Head of caudate nucleus (tissue), 42 donors: ENCODE measurements around the gene RBKS.

ENCODE experiments used
- DNase-seq, 42 donors: peaks; one replicate each; pipeline versions ENCODE4 v3.0.0 to v3.0.0-alpha.2; 2020 to 2021; ENCODE audit warnings: mixed read lengths in 7 of 42
- intact Hi-C: fragments of 100-400 bp; cut with DNase I; formaldehyde crosslinking; loops from one replicate; pipeline ENCODE4 v1.15.0; 2022

The RBKS gene

GRCh38 chr2:27890146-27890923 lies at the start of gene RBKS, which contains the start of gene BABAM2:
Gene RBKS (minus strand): TSS chr2:27890387. CDS start chr2:27890345, 42 bp downstream.
Gene BABAM2 (plus strand): TSS chr2:27890729. CDS start chr2:27894557, 3,828 bp downstream.
- intact Hi-C loops: loop anchor here (2.0 kb wide), 1 partner anchor 500 kb away; no protein-coding TSS in a partner anchor
- DNase-seq: peak; percentile 61 to 91 (median 83)

GRCh38 chr2:27935026-27935425 lies 44.8 kb upstream of the RBKS start:
- no peak for DNase-seq
- intact Hi-C loops: no loop called here

GRCh38 chr2:27932396-27932795 lies 42.2 kb upstream of the RBKS start:
- intact Hi-C loops: no loop called here
- DNase-seq: no peak

- intact Hi-C loops: no loop called here
These were observed 41.3 kb upstream of the RBKS start for GRCh38 chr2:27931361-27931950.

DNA sequence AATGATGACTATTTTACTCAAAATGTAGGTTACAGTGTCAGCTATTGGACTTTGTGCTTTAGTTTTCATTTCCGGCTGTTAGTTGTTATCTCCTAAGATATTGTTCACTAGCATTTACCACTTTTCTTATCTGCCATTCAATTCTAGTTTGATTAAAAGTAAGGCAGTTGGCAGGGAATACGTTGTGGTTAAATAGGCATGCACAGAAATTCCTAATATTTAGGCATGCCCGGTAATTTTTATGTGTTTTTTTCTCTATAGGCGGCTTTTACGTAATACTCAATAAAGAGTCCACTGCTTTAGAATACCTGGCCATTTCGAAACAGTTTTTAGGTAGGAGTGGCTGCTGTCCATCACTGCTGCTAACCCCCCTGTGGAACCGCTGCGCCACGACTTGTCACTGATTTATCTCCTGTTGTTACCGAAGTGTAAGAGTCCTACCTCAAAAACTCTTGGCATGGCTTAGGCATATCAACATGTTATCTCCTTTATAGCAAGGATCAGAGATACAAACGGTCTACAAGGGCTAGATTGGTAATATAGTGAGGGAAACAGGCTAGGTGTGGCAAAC lies 39.8 kb upstream of the RBKS start:
- intact Hi-C loops: no loop called here
- DNase-seq: no peak

More at GRCh38 chr2:27931361-27931950, 41.3 kb upstream of the RBKS start:
- no peak for DNase-seq

- no peak for DNase-seq
- intact Hi-C loops: no loop called here
These were observed 35.7 kb upstream of the RBKS start for GRCh38 chr2:27925766-27926472.

DNA sequence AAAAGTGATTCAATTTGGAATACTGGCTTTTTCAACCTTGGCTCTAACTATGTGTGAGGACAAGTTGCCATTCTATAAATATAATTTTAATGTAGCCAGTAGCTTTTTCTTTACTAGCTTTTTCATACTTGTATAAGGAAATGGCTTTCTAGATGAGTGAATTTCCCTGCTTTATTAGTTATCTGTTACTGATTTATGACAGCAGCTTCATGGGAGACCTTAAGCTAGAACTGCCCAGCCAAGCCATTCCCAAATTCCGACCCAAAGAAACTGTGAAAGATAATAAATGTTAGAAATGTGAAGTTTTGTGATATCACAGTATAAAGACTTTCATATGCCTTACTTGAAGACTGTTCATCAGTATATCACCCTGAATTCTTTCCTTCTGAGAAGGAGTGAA lies 32.7 kb upstream of the RBKS start:
- DNase-seq: no peak
- intact Hi-C loops: no loop called here

DNA sequence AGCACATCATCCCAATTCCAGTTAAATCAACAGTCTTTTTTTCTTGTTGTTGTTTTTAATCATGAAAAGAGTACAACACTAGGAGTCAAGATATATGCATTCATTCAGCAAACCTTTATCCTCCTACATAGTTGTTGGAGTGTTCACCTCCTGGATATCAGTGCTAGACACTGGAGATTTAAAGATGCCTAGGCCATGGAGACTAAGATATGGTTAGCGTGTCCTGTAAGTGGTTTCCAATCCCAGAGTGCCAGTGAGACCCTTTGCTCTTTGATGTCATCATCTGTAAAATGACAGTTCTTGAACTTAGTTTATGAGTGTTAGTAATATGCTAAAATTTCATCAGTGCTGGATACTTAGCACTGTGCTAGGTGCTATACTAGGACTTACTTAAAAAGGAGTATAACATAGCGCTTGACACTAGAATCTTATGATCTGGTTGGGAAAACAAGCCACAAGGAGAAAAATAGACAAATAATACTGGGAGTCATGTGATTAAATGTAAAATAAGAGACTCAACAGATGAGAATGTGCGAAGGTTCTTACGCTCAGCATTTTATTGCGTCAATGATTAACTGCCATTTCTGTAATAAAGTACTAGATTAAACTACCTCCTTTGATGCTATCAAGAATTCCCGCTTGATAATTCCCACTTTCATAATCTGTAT lies 31.8 kb upstream of the RBKS start:
- intact Hi-C loops: no loop called here
- DNase-seq: no peak

DNA sequence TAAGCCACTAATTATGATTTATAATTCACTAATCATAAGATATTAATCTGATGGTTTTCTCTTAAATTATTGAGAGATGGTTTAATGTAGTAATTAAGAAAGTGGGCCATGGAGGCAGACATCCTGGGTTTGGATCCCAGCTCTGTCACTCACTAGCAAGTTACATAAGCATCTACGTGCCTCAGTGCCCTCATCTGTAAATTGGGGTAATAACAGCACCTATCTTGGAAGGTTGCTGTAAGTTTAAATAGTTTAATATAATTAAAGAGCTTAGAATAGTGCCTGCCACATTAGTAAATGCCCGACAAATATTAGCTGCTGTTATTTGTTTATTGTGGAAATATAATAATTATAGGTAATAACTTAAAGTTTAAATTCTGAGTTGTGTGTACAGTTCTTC lies 31.2 kb upstream of the RBKS start:
- intact Hi-C loops: no loop called here
- DNase-seq: no peak

DNA sequence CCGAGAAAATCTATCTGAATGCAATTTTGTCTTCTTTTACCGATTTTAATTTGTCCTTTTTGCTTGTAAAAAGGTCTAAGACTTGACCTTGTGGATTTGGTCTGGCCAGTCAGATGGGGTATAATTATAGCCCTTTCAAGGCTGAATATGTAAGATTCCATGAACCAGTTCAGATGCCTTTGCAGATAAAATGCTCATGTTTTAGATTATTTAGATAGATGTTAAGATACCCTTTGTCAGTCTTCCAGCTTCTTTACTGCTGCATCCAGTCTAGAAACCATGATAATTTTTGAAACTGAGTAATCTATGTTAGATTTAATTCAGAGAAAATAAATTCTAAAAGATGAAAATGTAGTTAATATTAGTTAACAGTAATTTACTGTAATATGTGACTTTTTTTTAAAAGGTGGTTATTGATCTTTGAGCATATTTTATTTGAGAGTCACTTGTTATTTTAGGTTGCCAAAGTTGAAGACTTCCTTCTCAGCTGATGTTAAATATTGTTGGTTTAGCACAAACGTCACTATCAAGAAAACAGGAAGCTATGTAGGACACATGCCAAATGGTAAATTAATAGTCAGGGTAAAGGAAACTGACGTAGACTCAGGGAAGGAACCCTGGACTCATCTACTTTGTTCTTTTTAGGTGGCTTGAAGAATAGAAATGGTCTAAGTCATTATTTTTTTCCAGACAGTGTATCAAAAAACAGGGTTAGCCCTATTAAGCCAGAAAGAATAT lies 30.1 kb upstream of the RBKS start:
- intact Hi-C loops: no loop called here
- DNase-seq: no peak

DNA sequence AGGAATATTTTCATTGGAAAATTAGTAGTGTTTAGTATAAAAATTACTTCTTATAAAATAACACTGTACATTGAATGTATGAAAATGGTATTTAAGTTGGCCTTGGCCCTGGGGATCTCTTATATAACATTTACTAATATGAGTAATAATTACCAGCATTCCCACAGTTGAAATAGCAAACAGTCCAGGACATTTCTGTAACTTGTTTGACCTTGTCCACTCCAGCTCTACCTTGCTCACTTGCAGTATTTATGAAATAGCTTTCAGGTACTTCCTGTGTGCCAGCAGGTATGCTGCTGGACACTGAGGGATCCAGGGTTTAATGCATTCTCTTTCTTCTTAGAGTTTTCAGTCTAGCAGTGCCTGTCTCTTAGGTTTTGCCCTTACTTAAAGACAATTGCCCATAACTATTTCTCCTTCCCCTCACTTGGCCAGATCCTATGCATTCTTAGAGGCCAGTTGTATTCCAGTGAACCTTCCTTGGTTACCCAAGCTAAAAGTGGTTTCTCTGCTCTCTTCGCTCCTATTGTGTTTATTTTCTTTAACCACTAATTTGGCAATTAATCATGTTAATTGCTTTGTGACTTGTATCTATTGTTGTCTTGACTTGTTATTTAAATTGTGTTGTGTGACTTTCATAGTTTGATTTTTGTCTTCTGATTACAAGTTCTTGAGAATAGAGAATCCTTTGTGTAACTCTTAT lies 26.3 kb upstream of the RBKS start:
- DNase-seq: no peak
- intact Hi-C loops: no loop called here

GRCh38 chr2:27915874-27916273 lies 25.7 kb upstream of the RBKS start:
- intact Hi-C loops: no loop called here
- DNase-seq: no peak

- DNase-seq: no peak
- intact Hi-C loops: no loop called here
These were observed 25.0 kb upstream of the RBKS start for GRCh38 chr2:27915191-27915590.

GRCh38 chr2:27914805-27915175 lies 24.6 kb upstream of the RBKS start:
- no peak for DNase-seq
- intact Hi-C loops: no loop called here

DNA sequence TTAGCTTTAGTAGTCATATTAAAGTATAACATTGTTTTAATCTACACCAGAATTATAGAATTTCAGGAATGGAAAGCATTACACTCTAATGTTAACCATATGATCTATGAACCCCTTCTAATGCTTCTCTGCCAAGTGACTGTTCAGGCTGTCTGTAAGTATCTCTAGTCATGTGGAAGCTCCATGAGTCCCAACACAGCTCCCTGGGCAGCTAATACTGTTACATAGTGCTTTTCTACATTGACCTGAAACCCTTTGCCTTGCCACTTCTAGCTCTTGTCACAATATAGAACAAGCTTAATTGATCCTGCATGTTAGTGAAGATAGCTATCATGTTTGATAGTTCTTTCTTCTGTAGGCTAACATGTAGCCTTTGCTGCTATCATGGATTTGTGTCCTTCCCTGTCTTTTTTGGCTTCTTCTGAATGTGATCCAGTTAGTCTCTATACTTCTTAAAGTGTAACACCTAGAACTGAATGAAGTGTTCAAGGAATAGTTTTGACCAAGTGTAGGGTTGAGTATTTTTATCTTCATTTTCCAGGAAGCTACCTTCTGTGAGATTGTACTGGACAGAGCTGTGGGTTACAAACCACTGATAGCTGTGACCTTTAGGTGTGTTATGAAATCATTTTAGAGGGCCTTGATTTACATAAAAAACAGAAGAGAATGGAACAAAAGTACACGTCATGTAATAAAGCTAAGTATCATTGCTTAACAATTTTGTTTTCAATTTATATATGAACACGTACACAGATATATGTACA lies 24.0 kb upstream of the RBKS start:
- no peak for DNase-seq
- intact Hi-C loops: no loop called here

DNA sequence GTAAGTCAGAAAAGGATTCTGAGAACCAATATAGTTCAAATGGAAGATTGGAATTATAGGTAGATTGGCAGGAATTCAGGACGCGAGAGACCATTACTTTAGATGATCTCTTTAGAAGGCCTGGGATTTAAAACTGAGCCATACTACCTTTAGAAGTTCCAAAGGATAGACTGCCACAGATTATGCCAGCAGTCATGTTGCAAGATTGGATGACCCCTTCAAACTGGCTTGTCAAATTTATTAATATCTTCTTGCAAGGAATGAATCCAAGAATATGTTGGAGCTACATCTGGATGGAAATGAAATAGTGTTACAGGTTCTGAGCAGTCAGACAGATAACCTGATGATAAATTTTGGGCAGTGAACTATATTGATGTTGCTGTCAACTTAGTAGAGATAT lies 22.3 kb upstream of the RBKS start:
- DNase-seq: no peak
- intact Hi-C loops: no loop called here

DNA sequence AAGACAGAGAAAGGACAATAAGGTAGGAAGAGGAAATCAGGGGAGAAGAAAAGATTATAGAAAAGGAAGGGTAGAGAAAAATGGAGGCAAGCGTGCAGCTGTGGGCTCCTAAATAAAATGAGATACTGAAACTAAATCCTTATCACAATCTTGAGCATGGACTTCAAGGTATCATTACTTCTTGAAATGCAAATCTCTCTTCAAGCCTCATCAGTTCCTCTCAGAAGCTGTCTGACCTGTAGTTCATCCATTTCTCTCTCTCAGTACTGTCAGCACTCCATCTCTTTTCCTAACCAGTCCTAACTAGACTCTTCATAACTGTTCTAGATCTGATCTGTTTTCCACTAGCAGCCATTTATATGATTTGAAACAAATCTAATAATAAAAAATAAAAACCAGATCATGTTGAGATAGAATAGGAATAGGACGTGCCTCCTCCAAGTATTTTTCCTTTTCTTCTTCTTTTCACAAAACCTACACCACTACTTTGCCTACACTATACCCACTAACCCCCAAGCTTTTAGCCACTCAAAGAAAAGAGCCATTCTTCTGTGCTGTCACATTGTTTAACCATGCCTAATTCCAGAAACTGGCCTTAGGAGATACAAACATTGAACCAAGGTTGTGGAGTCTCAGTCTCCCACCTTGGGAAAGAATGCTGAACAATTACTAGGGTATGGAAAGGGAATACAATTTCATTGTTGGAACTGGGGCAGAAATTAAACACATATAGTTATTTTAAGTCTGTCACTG lies 21.4 kb upstream of the RBKS start:
- DNase-seq: no peak
- intact Hi-C loops: no loop called here
